Measurements from ENCODE around the gene NIM1K.
A peak's percentile ranks its signal among the peaks of the same experiment; 100 is the strongest.
"Not testable (repeated sequence)": the region's sequence is repeated elsewhere in the genome, so short reads cannot be mapped to it uniquely, and the experiment has no call there.

NIM1K gene

GRCh38 chr5:43281840-43282658 lies 90.0 kb downstream of the NIM1K start:
- no peak for DNase-seq

GRCh38 chr5:43286623-43287022 lies 94.6 kb downstream of the NIM1K start:
- no peak for DNase-seq

- DNase-seq, result no peak
Observed at GRCh38 chr5:43287493-43287892, 95.5 kb downstream of the NIM1K start.

- DNase-seq, result no peak
Observed at GRCh38 chr5:43288269-43288831, 96.3 kb downstream of the NIM1K start.

GRCh38 chr5:43290726-43291125 lies 98.7 kb downstream of the NIM1K start:
- DNase-seq, result no peak

- DNase-seq, result no peak
Observed at GRCh38 chr5:43294226-43294625, 102.2 kb downstream of the NIM1K start.

- no peak for DNase-seq
Observed at GRCh38 chr5:43295202-43295601, 103.2 kb downstream of the NIM1K start.

- no peak for DNase-seq
Observed at GRCh38 chr5:43296835-43297234, 104.8 kb downstream of the NIM1K start.

GRCh38 chr5:43298443-43298842 lies 106.4 kb downstream of the NIM1K start:
- DNase-seq, result no peak

GRCh38 chr5:43300112-43300511 lies 108.1 kb downstream of the NIM1K start:
- DNase-seq, result no peak

- DNase-seq, result no peak
Observed at GRCh38 chr5:43301653-43302091, 109.6 kb downstream of the NIM1K start.

GRCh38 chr5:43302481-43302880 lies 110.5 kb downstream of the NIM1K start:
- no peak for DNase-seq

GRCh38 chr5:43303242-43303641 lies 111.2 kb downstream of the NIM1K start:
- DNase-seq, result no peak

- no peak for DNase-seq
Observed at GRCh38 chr5:43304525-43304924, 112.5 kb downstream of the NIM1K start.

GRCh38 chr5:43305948-43306565 lies 114.0 kb downstream of the NIM1K start:
- no peak for DNase-seq

- not testable (repeated sequence) for DNase-seq
Observed at GRCh38 chr5:43306954-43307353, 114.9 kb downstream of the NIM1K start.

GRCh38 chr5:43309122-43309521 lies 117.1 kb downstream of the NIM1K start:
- no peak for DNase-seq

- DNase-seq, result no peak
Observed at GRCh38 chr5:43309637-43310036, 117.6 kb downstream of the NIM1K start.

- DNase-seq, result no peak
Observed at GRCh38 chr5:43312076-43312661, 120.1 kb downstream of the NIM1K start.

GRCh38 chr5:43312699-43313034 lies 120.6 kb downstream of the NIM1K start:
- DNase-seq, result no peak

GRCh38 chr5:43313035-43313853 lies 121.2 kb downstream of the NIM1K start, which contains the start of gene HMGCS1:
TSS of gene HMGCS1 (minus strand) at chr5:43313412. CDS start at chr5:43298965, 14,447 bp downstream.
- peak; percentile 99 for DNase-seq

- DNase-seq, result peak; percentile 41
Observed at GRCh38 chr5:43313854-43314457, 121.9 kb downstream of the NIM1K start.

All from right forelimb (tissue), 1 donor.